VCaP (cell line): Measurements from ENCODE around the gene TRRAP.

Experiments used
- H3K27ac ChIP-seq: fragments of 450-650 bp; 2 replicates; pipeline ENCODE4 v1.5.1; 2017
- CTCF ChIP-seq: fragments of 450-650 bp; conservative IDR thresholded peaks from 2 replicates; pipeline ENCODE4 v1.5.1; 2017; ENCODE audit warnings: mild to moderate bottlenecking, moderate library complexity

The TRRAP gene

DNA sequence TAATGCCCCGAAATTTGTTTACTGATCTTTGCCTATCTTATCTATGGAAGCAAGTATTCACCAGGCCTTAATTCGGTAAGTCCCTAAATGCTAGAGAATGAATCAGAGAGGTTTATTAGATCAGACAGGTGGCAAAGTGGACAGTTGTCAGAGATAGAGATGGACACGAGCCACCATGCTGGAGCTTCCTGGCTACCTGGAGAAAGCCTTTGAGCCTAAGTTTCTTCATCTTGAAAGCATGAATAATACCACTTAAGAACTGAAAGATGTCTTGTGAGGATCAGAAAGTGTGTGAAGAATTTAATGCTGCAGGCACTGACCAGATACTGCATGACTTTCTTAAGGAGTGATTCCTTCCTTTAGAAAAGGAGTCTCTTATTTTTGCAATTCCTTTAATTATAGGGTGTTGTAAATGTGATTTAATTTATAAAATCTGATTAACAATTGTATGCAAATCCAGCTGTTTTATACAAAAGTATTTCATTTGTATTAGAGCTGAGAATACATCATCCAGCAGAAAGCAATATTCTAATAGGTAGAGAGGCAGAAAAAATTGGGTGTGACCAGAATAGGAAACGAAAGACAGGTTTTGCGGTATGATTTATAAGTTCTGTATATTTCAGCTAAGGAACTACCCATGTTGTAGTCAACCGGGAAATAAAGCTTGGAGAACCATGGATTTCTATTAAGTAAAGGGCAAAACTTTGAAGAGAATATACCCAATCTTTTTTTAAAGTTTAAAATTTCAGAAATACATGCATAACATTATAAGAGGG lies 182.9 kb downstream of the TRRAP start:
- TF ChIP-seq CTCF = no peak
- H3K27ac ChIP-seq = no peak overlapping the region
